HG03280 (cell line): Measurements from ENCODE around the gene PTPRM.

Source experiments
- ATAC-seq: cut with Tn5 transposase; IDR thresholded peaks from one replicate; pipeline ENCODE4 v1.9.1; 2021; ENCODE audit warnings: mild to moderate bottlenecking, moderate library complexity; ENCODE audit not compliant: unreplicated experiment

Gene PTPRM

GRCh38 chr18:7624697-7625096, 57.6 kb downstream of the PTPRM start:
- no peak for ATAC-seq

GRCh38 chr18:7626175-7626921, 59.2 kb downstream of the PTPRM start:
- ATAC-seq, result no peak

GRCh38 chr18:7626922-7627440, 59.9 kb downstream of the PTPRM start:
- ATAC-seq, result no peak

GRCh38 chr18:7629416-7629815, 62.3 kb downstream of the PTPRM start:
- no peak for ATAC-seq

- no peak for ATAC-seq
Observed at GRCh38 chr18:7630731-7631442, 63.8 kb downstream of the PTPRM start.

GRCh38 chr18:7632152-7633098, 65.3 kb downstream of the PTPRM start:
- ATAC-seq, result no peak

GRCh38 chr18:7633171-7633570, 66.1 kb downstream of the PTPRM start:
- ATAC-seq, result no peak

- ATAC-seq, result no peak
Observed at GRCh38 chr18:7635948-7636347, 68.8 kb downstream of the PTPRM start.

GRCh38 chr18:7637269-7637668, 70.2 kb downstream of the PTPRM start:
- no peak for ATAC-seq

- ATAC-seq, result no peak
Observed at GRCh38 chr18:7638321-7638720, 71.2 kb downstream of the PTPRM start.

- no peak for ATAC-seq
Observed at GRCh38 chr18:7641813-7642212, 74.7 kb downstream of the PTPRM start.

- no peak for ATAC-seq
Observed at GRCh38 chr18:7642331-7642890, 75.3 kb downstream of the PTPRM start.

- ATAC-seq, result no peak
Observed at GRCh38 chr18:7645756-7646155, 78.6 kb downstream of the PTPRM start.

- ATAC-seq, result no peak
Observed at GRCh38 chr18:7646174-7646886, 79.2 kb downstream of the PTPRM start.

GRCh38 chr18:7647500-7647899, 80.4 kb downstream of the PTPRM start:
- ATAC-seq, result no peak

GRCh38 chr18:7657050-7657449, 89.9 kb downstream of the PTPRM start:
- ATAC-seq, result no peak

GRCh38 chr18:7657937-7658336, 90.8 kb downstream of the PTPRM start:
- no peak for ATAC-seq

GRCh38 chr18:7658701-7659100, 91.6 kb downstream of the PTPRM start:
- ATAC-seq, result no peak

GRCh38 chr18:7661207-7661606, 94.1 kb downstream of the PTPRM start:
- no peak for ATAC-seq

GRCh38 chr18:7662866-7663265, 95.8 kb downstream of the PTPRM start:
- no peak for ATAC-seq
